ENCODE measurements around the gene FIGN.

- no peak for TF ChIP-seq EZH2phosphoT487 (IDR thresholded peaks at IDR 0.05; ENCODE audit: low read depth, severe bottlenecking, unreplicated experiment)
- TF ChIP-seq, protein P1, sequence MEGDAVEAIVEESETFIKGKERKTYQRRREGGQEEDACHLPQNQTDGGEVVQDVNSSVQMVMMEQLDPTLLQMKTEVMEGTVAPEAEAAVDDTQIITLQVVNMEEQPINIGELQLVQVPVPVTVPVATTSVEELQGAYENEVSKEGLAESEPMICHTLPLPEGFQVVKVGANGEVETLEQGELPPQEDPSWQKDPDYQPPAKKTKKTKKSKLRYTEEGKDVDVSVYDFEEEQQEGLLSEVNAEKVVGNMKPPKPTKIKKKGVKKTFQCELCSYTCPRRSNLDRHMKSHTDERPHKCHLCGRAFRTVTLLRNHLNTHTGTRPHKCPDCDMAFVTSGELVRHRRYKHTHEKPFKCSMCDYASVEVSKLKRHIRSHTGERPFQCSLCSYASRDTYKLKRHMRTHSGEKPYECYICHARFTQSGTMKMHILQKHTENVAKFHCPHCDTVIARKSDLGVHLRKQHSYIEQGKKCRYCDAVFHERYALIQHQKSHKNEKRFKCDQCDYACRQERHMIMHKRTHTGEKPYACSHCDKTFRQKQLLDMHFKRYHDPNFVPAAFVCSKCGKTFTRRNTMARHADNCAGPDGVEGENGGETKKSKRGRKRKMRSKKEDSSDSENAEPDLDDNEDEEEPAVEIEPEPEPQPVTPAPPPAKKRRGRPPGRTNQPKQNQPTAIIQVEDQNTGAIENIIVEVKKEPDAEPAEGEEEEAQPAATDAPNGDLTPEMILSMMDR (IDR thresholded peaks at IDR 0.05; ENCODE audit: poor library complexity), result no peak
These were observed 134.4 kb downstream of the FIGN start for GRCh38 chr2:163601377-163601776.

Measured in hepatocyte (in vitro differentiated cells).